Endodermal cell (in vitro differentiated cells): Measurements from ENCODE around the gene DAPK1. TPM values are rescaled to one million over a fixed set of nuclear protein-coding genes. Genes with fewer than 3 reads are reported as not detected.

Source experiments
- DNase-seq: peaks from one replicate; pipeline ENCODE4 v3.0.0-alpha.2; 2017
- H3K27ac ChIP-seq: 2 replicates; pipeline ENCODE4 v1.5.1; 2013; ENCODE audit warnings: mild to moderate bottlenecking, low read depth, low read length, moderate library complexity
- H3K27me3 ChIP-seq: 2 replicates; pipeline ENCODE4 v1.6.1; 2013; ENCODE audit warnings: mild to moderate bottlenecking, low read length, moderate library complexity; ENCODE audit not compliant: insufficient read depth, control insufficient read depth, poor library complexity, severe bottlenecking
- H3K36me3 ChIP-seq: 2 replicates; pipeline ENCODE4 v1.7.0; 2013; ENCODE audit warnings: mild to moderate bottlenecking, low read length, moderate library complexity; ENCODE audit not compliant: control insufficient read depth, insufficient read depth
- H3K4me1 ChIP-seq: one replicate; pipeline ENCODE4 v1.7.0; 2013; ENCODE audit warnings: low read length; ENCODE audit not compliant: control insufficient read depth, insufficient read depth
- H3K4me3 ChIP-seq: 2 replicates; pipeline ENCODE4 v1.5.1; 2013; ENCODE audit warnings: mild to moderate bottlenecking, low read length, moderate library complexity
- H3K9ac ChIP-seq: 2 replicates; pipeline ENCODE4 v1.6.1; 2013; ENCODE audit warnings: mild to moderate bottlenecking, low read length, moderate library complexity; ENCODE audit not compliant: poor library complexity, severe bottlenecking; ENCODE audit errors: extremely low read depth
- H3K9me3 ChIP-seq: 2 replicates; pipeline ENCODE4 v1.6.1; 2013; ENCODE audit warnings: mild to moderate bottlenecking, low read length, moderate library complexity; ENCODE audit not compliant: control insufficient read depth
- H3K27ac Mint-ChIP-seq: 2 replicates; pipeline ENCODE4 v1.8.0; 2020; ENCODE audit warnings: mixed read lengths
- H3K27me3 Mint-ChIP-seq: 2 replicates; pipeline ENCODE4 v1.8.0; 2021; ENCODE audit warnings: mild to moderate bottlenecking, mixed read lengths; ENCODE audit not compliant: insufficient read depth
- H3K36me3 Mint-ChIP-seq: 2 replicates; pipeline ENCODE4 v1.8.0; 2020; ENCODE audit warnings: low read depth, mixed read lengths
- H3K4me1 Mint-ChIP-seq: 2 replicates; pipeline ENCODE4 v1.8.0; 2020; ENCODE audit warnings: mixed read lengths
- H3K4me3 Mint-ChIP-seq: 2 replicates; pipeline ENCODE4 v1.8.0; 2020; ENCODE audit warnings: mild to moderate bottlenecking, moderate library complexity, mixed read lengths
- H3K9me3 Mint-ChIP-seq: 2 replicates; pipeline ENCODE4 v1.8.0; 2020; ENCODE audit warnings: mild to moderate bottlenecking, mixed read lengths
- WGBS, 2 experiments: methylation state at CpG; one replicate each; pipeline versions ENCODE4 v1.1.5 to v1.1.7; 2013; ENCODE audit warnings: missing lambda C conversion rate in 2 of 2, mixed read lengths in 1 of 2; ENCODE audit not compliant: insufficient coverage in 1 of 2, insufficient read length in 1 of 2; 5-methylcytosine and 5-hydroxymethylcytosine counted together
- total RNA-seq, 2 donors: library from RNA; stranded (reverse); fragmentation: NEBNext Ultra II Directional in 1 of 2; extraction: Animal tissue kit (Norgen Biotek cat#: 25700) in 1 of 2; gene quantifications; 2 replicates in 1 of 2; 3 replicates in 1 of 2; pipeline ENCODE4 v1.2.1, GENCODE V29; 2021
- TF ChIP-seq, protein P1 (sequence below): fragments of 200-600 bp; sonication (generic); conservative IDR thresholded peaks from 2 replicates; pipeline ENCODE4 v1.5.0; 2021; ENCODE audit warnings: antibody characterized with exemption, mild to moderate bottlenecking

DAPK1 gene
- total RNA-seq, 2 donors from 2014 or later, result 117 to 139 TPM

DNA sequence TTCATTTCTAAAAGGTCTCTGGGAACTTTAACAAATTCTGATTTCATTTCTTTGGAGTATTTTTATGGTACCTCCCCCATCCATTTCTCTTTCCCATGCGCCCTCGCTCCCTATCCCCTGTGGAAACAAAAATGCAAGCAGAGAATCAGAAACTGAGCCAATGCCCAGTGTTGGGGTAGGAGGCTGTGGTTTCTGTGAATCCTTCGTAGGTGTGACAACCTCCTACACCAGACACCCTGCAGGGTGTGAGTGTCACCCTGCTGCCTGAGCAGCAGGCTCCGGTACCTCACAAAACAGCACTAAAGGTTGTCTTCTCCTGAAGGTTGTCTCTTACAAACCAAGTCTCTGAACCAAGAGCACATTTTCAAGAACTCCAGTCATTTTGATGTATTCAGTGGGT lies 124.4 kb downstream of the DAPK1 start:
- H3K4me3 ChIP-seq, result no peak overlapping the region
- TF ChIP-seq, protein P1, sequence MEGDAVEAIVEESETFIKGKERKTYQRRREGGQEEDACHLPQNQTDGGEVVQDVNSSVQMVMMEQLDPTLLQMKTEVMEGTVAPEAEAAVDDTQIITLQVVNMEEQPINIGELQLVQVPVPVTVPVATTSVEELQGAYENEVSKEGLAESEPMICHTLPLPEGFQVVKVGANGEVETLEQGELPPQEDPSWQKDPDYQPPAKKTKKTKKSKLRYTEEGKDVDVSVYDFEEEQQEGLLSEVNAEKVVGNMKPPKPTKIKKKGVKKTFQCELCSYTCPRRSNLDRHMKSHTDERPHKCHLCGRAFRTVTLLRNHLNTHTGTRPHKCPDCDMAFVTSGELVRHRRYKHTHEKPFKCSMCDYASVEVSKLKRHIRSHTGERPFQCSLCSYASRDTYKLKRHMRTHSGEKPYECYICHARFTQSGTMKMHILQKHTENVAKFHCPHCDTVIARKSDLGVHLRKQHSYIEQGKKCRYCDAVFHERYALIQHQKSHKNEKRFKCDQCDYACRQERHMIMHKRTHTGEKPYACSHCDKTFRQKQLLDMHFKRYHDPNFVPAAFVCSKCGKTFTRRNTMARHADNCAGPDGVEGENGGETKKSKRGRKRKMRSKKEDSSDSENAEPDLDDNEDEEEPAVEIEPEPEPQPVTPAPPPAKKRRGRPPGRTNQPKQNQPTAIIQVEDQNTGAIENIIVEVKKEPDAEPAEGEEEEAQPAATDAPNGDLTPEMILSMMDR, result no peak
- peaks cover 16% of the 10 kb centered on the region for H3K4me1 Mint-ChIP-seq
- H3K4me3 Mint-ChIP-seq, result no peak overlapping the region
- H3K27me3 Mint-ChIP-seq, result no peaks in the 10 kb centered on the region
- 96% methylated on average over 4 of the region's 4 CpGs; no CpG with 5 or more reads in 1 of the 2 experiments for WGBS, 2 experiments
- H3K36me3 ChIP-seq, result peaks cover 77% of the 10 kb centered on the region
- no peaks in the 10 kb centered on the region for H3K9me3 Mint-ChIP-seq
- DNase-seq, result peak; percentile 1
- no peak overlapping the region for H3K27ac Mint-ChIP-seq
- peaks cover 61% of the 10 kb centered on the region for H3K36me3 Mint-ChIP-seq
- H3K4me1 ChIP-seq, result no peaks in the 10 kb centered on the region
- no peak overlapping the region for H3K9ac ChIP-seq
- H3K27me3 ChIP-seq, result no peaks in the 10 kb centered on the region
- H3K9me3 ChIP-seq, result peaks cover 7% of the 10 kb centered on the region
- H3K27ac ChIP-seq, result no peak overlapping the region

DNA sequence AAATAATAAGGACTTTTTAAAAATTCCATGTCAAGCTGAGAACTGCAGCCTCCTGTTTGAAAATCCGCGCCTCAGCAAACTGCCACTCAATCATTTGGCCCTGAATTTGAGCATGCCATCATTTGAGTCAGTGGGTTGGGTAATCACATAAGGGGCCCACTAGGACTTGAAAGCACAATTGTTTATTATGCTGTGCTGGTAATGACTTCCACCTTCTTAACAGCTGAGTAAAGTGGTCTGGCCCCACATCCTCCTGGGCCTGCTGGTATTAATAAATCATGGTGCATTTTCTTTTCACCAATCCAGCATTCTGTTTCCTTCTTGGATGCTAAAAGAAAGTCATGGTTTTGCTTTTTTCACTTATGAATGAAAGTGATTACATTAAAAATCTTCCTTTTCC lies 125.3 kb downstream of the DAPK1 start:
- Histone ChIP-seq H3K27ac (no peak overlapping the region), H3K27me3 (no peaks in the 10 kb centered on the region), H3K36me3 (peaks cover 74% of the 10 kb centered on the region), H3K4me3 (no peak overlapping the region), H3K9me3 (peaks cover 4% of the 10 kb centered on the region), H3K4me1 (no peaks in the 10 kb centered on the region), H3K9ac (no peak overlapping the region)
- no peaks in the 10 kb centered on the region for H3K27me3 Mint-ChIP-seq
- peak; percentile 14 for DNase-seq
- H3K4me1 Mint-ChIP-seq, result peaks cover 16% of the 10 kb centered on the region
- no peak overlapping the region for H3K4me3 Mint-ChIP-seq
- H3K27ac Mint-ChIP-seq, result no peak overlapping the region
- TF ChIP-seq, protein P1, result no peak
- H3K36me3 Mint-ChIP-seq, result peaks cover 53% of the 10 kb centered on the region
- H3K9me3 Mint-ChIP-seq, result no peaks in the 10 kb centered on the region
- 94 to 100% methylated on average over 2 of the region's 2 CpGs for WGBS, 2 experiments

DNA sequence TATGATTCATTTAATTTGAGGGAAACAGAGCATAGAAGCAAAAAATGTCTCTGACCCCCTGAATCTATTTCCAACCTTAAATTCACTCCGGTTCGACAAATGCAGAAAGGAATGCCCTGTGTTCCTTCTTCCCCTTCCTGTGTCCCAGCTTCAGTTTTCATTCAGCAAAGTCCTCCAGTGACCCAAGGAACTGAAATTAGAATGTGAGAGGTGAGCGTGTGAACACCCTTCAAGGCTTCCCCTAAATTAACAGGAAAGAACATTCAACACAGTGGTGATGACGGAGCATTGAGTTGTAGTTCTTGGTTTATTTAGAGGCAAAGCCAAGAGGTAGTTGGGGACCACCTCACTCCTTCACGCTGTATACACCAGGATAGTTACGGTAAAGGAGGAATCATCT lies 130.7 kb downstream of the DAPK1 start:
- Mint-ChIP-seq H3K36me3 (peaks cover 44% of the 10 kb centered on the region), H3K27ac (peak overlapping the region; percentile 6), H3K4me3 (no peak overlapping the region), H3K27me3 (no peaks in the 10 kb centered on the region), H3K4me1 (no peaks in the 10 kb centered on the region), H3K9me3 (peaks cover 4% of the 10 kb centered on the region)
- no peak overlapping the region for H3K9ac ChIP-seq
- no peaks in the 10 kb centered on the region for H3K4me1 ChIP-seq
- H3K27ac ChIP-seq, result no peak overlapping the region
- TF ChIP-seq, protein P1, result no peak
- peaks cover 66% of the 10 kb centered on the region for H3K36me3 ChIP-seq
- WGBS, 2 experiments, result 92% methylated on average over 5 to 6 of the region's 6 CpGs
- no peak overlapping the region for H3K4me3 ChIP-seq
- peaks cover 10% of the 10 kb centered on the region for H3K9me3 ChIP-seq
- no peak for DNase-seq
- no peaks in the 10 kb centered on the region for H3K27me3 ChIP-seq
